Stomach (tissue), 9 donors: ENCODE measurements around the gene CELSR1. TPM values are rescaled to one million over a fixed set of nuclear protein-coding genes. Genes with fewer than 3 reads are reported as not detected.

ENCODE experiments used
- DNase-seq, 2 donors: peaks; one replicate each; pipeline versions ENCODE4 v3.0.0 to v3.0.0-alpha.2; 2013 to 2019
- H3K27ac ChIP-seq, 5 donors: fragments of 200-600 bp in 4 of 5; sonication (generic) in 4 of 5; one replicate each; pipeline ENCODE4 v1.5.1; 2013 to 2019; ENCODE audit warnings: mild to moderate bottlenecking in 1 of 5, moderate library complexity in 1 of 5
- H3K27me3 ChIP-seq, 3 donors: fragments of 200-600 bp; sonication (generic); one replicate each; pipeline ENCODE4 v1.5.1; 2017 to 2019; ENCODE audit warnings: mixed run types in 1 of 3
- H3K36me3 ChIP-seq, 4 donors: fragments of 200-600 bp; sonication (generic); 1 replicate in 3 of 4; 2 replicates in 1 of 4; pipeline ENCODE4 v1.5.1; 2016 to 2019
- H3K4me1 ChIP-seq, 4 donors: fragments of 200-600 bp; sonication (generic); one replicate each; pipeline ENCODE4 v1.5.1; 2016 to 2019
- H3K4me3 ChIP-seq, 4 donors: fragments of 200-600 bp; sonication (generic) in 3 of 4; one replicate each; pipeline ENCODE4 v1.5.1; 2016 to 2019; ENCODE audit warnings: mild to moderate bottlenecking in 1 of 4
- H3K9me3 ChIP-seq, 4 donors: fragments of 200-600 bp; sonication (generic); one replicate each; pipeline ENCODE4 v1.5.1; 2016 to 2019
- CTCF ChIP-seq, 7 experiments: fragments of 450-650 bp in 4 of 7; fragments of 200-600 bp in 3 of 7; sonication (generic) in 3 of 7; IDR thresholded peaks; one replicate each; pipeline ENCODE4 v1.5.1; 2016 to 2019; ENCODE audit warnings: antibody characterized with exemption in 7 of 7, control low read depth in 2 of 7, mild to moderate bottlenecking in 1 of 7
- EP300 ChIP-seq: sonication (generic); formaldehyde crosslinking; IDR thresholded peaks from one replicate; pipeline ENCODE4 v1.6.1; 2017; ENCODE audit warnings: antibody characterized with exemption
- POLR2A ChIP-seq, 4 donors: fragments of 450-650 bp; IDR thresholded peaks; one replicate each; pipeline ENCODE4 v1.6.1; 2016; ENCODE audit warnings: antibody characterized with exemption in 4 of 4, control low read depth in 2 of 4, mild to moderate bottlenecking in 1 of 4, moderate library complexity in 1 of 4
- POLR2AphosphoS5 ChIP-seq, 3 donors: sonication (generic); formaldehyde crosslinking; IDR thresholded peaks; one replicate each; pipeline ENCODE4 v1.6.1; 2016; ENCODE audit warnings: antibody characterized with exemption in 3 of 3
- WGBS, 5 donors: extraction: QIAGEN DNeasy Blood & Tissue Kit in 3 of 5; methylation state at CpG; one replicate each; pipeline versions ENCODE4 v1.1.5 to v1.1.7; 2013 to 2018; 5-methylcytosine and 5-hydroxymethylcytosine counted together
- intact Hi-C: fragments of 100-400 bp; cut with DNase I; formaldehyde crosslinking; loops from one replicate; pipeline ENCODE4 v1.15.1; 2023; ENCODE audit warnings: low total_unique reads
- polyA plus RNA-seq, 3 donors: library from polyadenylated mRNA; stranded (reverse); fragments of 200-250 nt; gene quantifications; one replicate each; pipeline ENCODE4 v1.2.3, GENCODE V29; 2013
- total RNA-seq, 5 donors: library from RNA; depleted of rRNA; stranded (reverse); fragments of >200 nt; gene quantifications; one replicate each; pipeline versions ENCODE4 v1.1.0 to v1.2.3, GENCODE V29; 2014 to 2016
- donor health status: healthy with polysubstance abuse.
- donor health status: Bipolar disorder and iron deficiency.
- donor health status: healthy.

The CELSR1 gene
- total and polyA plus RNA-seq, 8 donors = 0.29 to 78.2 (median 13.4) TPM

DNA sequence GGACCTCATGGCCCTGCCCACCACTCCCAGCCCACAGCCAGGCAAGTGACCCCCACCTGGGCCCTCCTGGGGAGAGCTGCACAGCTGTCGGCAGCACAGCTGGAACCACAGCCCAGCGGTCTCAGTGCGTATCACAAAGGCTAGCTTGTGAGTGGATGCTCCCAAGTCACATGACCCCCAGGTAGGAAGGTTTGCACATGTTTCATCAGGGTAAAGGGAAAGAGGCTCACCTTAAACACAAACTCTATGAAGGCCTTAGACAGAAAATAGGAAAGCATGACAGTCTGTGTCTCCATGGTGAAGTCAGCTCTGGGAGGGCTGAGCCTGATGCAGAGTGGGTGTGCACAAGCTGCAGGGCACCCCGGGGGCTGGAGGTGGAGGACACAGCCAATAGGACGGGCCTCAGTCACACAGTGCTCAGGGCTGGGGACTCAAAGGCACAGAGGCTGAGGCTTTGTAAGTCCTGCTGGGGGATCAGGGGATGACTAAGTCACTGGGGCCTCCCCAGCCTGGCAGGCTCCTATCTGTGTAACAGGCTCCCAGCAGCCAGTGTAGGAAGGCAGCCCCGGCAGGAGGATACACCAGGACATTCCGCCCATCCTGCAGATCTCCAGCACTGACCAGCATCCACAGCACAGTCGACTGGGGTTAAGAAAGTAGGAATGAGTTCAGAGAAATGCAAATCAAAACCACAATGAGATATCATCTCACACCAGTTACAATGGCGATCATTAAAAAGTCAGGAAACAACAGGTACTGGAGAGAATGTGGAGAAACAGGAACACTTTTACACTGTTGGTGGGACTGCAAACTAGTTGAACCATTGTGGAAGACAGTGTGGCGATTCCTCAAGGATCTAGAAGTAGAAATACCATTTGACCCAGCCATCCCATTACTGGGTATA lies 22.0 kb downstream of the CELSR1 start:
- DNase-seq = no peak
- no peaks in the 10 kb centered on the region for H3K27me3 ChIP-seq
- H3K4me1 ChIP-seq = no peaks in the 10 kb centered on the region
- no peaks in the 10 kb centered on the region for H3K36me3 ChIP-seq
- no peak overlapping the region for H3K27ac ChIP-seq
- TF ChIP-seq CTCF (IDR thresholded peaks at IDR 0.05) (no peak), EP300 (no peak), POLR2A (IDR thresholded peaks at IDR 0.05) (no peak), POLR2AphosphoS5 (IDR thresholded peaks at IDR 0.05) (no peak)
- no peak overlapping the region for H3K4me3 ChIP-seq
- intact Hi-C loops = no loop called here
- WGBS, 5 donors = 83 to 89% (median 88%) methylated on average over 10 of the region's 10 CpGs
- no peaks in the 10 kb centered on the region for H3K9me3 ChIP-seq

GRCh38 chr22:46514592-46515207 lies 22.7 kb downstream of the CELSR1 start:
- no peak overlapping the region for H3K27ac ChIP-seq
- no peaks in the 10 kb centered on the region for H3K9me3 ChIP-seq
- intact Hi-C loops = no loop called here
- 73 to 86% (median 80%) methylated on average over 14 to 16 of the region's 16 CpGs for WGBS, 5 donors
- no peak overlapping the region for H3K4me3 ChIP-seq
- no peaks in the 10 kb centered on the region for H3K4me1 ChIP-seq
- no peak for DNase-seq
- H3K36me3 ChIP-seq = no peaks in the 10 kb centered on the region
- TF ChIP-seq POLR2AphosphoS5 (IDR thresholded peaks at IDR 0.05) = no peak
- no peak for TF ChIP-seq POLR2A (IDR thresholded peaks at IDR 0.05)
- TF ChIP-seq EP300 = no peak
- no peak for TF ChIP-seq CTCF (IDR thresholded peaks at IDR 0.05)
- H3K27me3 ChIP-seq = no peaks in the 10 kb centered on the region

GRCh38 chr22:46513908-46514550 lies 23.4 kb downstream of the CELSR1 start:
- intact Hi-C loops = no loop called here
- no peaks in the 10 kb centered on the region for H3K27me3 ChIP-seq
- no peak for DNase-seq
- 84 to 92% (median 90%) methylated on average over 15 to 16 of the region's 16 CpGs for WGBS, 5 donors
- no peaks in the 10 kb centered on the region for H3K4me1 ChIP-seq
- TF ChIP-seq POLR2AphosphoS5 (IDR thresholded peaks at IDR 0.05) = no peak
- TF ChIP-seq POLR2A (IDR thresholded peaks at IDR 0.05) = no peak
- TF ChIP-seq CTCF (IDR thresholded peaks at IDR 0.05) = no peak
- no peak for TF ChIP-seq EP300
- no peak overlapping the region for H3K4me3 ChIP-seq
- H3K36me3 ChIP-seq = no peaks in the 10 kb centered on the region
- no peak overlapping the region for H3K27ac ChIP-seq
- H3K9me3 ChIP-seq = no peaks in the 10 kb centered on the region

DNA sequence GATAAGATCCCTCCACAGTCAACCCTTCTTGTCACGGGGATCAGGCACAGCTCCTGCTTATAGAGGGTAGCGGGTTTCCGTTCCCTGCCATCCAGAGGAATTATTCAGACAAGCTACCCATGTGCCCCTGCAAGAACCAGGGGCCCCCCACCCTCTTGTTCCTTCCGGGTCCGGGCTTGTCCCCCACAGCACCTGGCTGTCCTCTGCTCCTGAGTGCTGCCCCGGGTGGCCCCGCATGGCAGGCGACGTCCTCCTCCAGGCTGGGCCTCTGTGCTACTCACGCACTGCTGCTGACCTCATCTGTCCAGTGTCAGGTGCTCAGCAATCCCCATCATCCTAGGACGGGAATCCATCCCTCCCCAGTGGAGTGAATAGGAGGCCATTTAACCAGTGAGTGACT lies 24.7 kb downstream of the CELSR1 start:
- Histone ChIP-seq H3K27ac (no peak overlapping the region), H3K4me3 (no peak overlapping the region), H3K36me3 (no peaks in the 10 kb centered on the region), H3K9me3 (no peaks in the 10 kb centered on the region), H3K4me1 (peaks cover 0 to 12% (median 5%) of the 10 kb centered on the region in 4 donors), H3K27me3 (peaks cover 0 to 11% (median under 1%) of the 10 kb centered on the region in 3 donors)
- no peak for TF ChIP-seq EP300
- no peak for TF ChIP-seq CTCF (IDR thresholded peaks at IDR 0.05)
- no peak for TF ChIP-seq POLR2A (IDR thresholded peaks at IDR 0.05)
- no peak for TF ChIP-seq POLR2AphosphoS5 (IDR thresholded peaks at IDR 0.05)
- WGBS, 5 donors = 91 to 94% (median 94%) methylated on average over 6 to 11 of the region's 11 CpGs
- DNase-seq = no peak
- intact Hi-C loops = no loop called here
